ENCODE measurements around the gene PURA.

The PURA gene

DNA sequence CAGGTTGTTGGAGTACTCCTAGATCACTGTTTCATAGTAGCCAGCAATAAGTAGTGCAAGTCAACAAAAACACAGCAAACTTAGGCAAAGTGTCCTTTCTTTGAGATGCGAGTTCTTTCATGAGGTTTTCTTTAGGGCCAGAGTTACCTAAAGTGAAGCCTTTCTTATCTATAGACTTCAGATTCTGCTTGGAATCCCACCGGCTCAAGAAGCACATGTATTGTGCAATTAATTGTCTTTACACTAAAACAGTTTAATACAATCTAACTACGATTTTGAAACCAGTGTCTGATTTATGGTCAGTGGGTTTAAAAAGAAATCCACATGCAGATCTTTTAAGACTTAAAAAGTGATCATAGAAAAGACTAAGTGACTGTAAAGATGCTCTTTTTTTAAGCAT, 3.6 kb downstream of the PURA start:
- Histone ChIP-seq H4K20me1 (ENCODE audit: low read depth, low read length) (peaks cover 46% of the 10 kb centered on the region), H3K4me2 (ENCODE audit: low read depth, low read length, poor library complexity, severe bottlenecking) (no peak overlapping the region)

DNA sequence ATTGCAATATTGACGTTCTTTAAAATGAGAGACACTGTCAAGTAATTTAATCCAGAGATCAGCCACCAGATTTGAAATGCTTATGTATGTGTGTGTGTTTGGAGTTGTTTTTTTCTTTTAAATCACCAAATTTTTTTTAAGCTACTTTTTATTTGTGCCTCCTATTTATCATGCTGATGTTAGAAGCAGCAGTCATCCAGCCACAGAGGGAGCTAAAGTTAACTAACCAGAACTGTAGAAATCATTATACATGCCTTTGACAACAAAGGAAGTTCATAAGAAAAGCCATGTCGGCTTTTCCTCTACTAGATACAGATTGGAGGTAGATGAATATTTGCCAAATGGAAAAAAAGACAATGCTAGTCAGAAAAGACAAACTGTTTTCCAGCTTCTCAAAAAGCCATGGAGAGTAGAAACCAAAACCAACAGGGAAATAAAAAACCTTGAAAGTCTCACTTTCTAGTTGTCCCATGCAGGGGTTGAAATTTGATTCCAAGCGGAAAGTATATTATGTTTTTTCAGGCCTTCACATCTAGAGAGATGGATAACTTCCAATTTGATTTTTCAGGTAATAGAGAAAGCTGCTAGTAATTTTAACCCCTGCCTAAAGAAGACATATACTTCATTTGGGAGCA, 4.5 kb downstream of the PURA start:
- no peak overlapping the region for H2AFZ ChIP-seq (ENCODE audit: low read depth, low read length, severe bottlenecking)
- H3K9ac ChIP-seq (ENCODE audit: low read length): no peak overlapping the region
- H3K79me2 ChIP-seq (ENCODE audit: insufficient read depth, low read length): peaks cover 26% of the 10 kb centered on the region
- H3F3A ChIP-seq (ENCODE audit: insufficient read depth): peaks cover 23% of the 10 kb centered on the region; the same call in 1 of the 2 replicates
- H3K27me3 ChIP-seq (ENCODE audit: low read length): no peaks in the 10 kb centered on the region
- H3K27ac ChIP-seq (ENCODE audit: low read depth, low read length): no peak overlapping the region
- H3K9me2 ChIP-seq (replicated peaks; ENCODE audit: insufficient read depth, low read length): no peaks in the 10 kb centered on the region
- TF ChIP-seq, protein P1, sequence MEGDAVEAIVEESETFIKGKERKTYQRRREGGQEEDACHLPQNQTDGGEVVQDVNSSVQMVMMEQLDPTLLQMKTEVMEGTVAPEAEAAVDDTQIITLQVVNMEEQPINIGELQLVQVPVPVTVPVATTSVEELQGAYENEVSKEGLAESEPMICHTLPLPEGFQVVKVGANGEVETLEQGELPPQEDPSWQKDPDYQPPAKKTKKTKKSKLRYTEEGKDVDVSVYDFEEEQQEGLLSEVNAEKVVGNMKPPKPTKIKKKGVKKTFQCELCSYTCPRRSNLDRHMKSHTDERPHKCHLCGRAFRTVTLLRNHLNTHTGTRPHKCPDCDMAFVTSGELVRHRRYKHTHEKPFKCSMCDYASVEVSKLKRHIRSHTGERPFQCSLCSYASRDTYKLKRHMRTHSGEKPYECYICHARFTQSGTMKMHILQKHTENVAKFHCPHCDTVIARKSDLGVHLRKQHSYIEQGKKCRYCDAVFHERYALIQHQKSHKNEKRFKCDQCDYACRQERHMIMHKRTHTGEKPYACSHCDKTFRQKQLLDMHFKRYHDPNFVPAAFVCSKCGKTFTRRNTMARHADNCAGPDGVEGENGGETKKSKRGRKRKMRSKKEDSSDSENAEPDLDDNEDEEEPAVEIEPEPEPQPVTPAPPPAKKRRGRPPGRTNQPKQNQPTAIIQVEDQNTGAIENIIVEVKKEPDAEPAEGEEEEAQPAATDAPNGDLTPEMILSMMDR (IDR thresholded peaks at IDR 0.05; ENCODE audit: insufficient read depth, low read length, poor library complexity, severe bottlenecking): no peak
- no peak for TF ChIP-seq EZH2phosphoT487 (conservative IDR thresholded peaks at IDR 0.05; ENCODE audit: low read length)
- H3K4me3 ChIP-seq (ENCODE audit: insufficient read depth, low read length, poor library complexity, severe bottlenecking): no peak overlapping the region
- H3K9me3 ChIP-seq (ENCODE audit: insufficient read depth, low read length): no peaks in the 10 kb centered on the region
- H4K20me1 ChIP-seq (ENCODE audit: low read depth, low read length): peaks cover 49% of the 10 kb centered on the region
- peaks cover 7% of the 10 kb centered on the region for H3K36me3 ChIP-seq (ENCODE audit: low read length)
- H3K4me2 ChIP-seq (ENCODE audit: low read depth, low read length, poor library complexity, severe bottlenecking): no peak overlapping the region

More for the DNA sequence above, 3.6 kb downstream of the PURA start:
- Histone ChIP-seq H3K27me3 (ENCODE audit: low read length) (no peaks in the 10 kb centered on the region), H3K4me3 (ENCODE audit: insufficient read depth, low read length, poor library complexity, severe bottlenecking) (no peak overlapping the region), H3F3A (ENCODE audit: insufficient read depth) (peaks cover 25% of the 10 kb centered on the region; the same call in 1 of the 2 replicates), H2AFZ (ENCODE audit: low read depth, low read length, severe bottlenecking) (no peak overlapping the region), H3K36me3 (ENCODE audit: low read length) (peaks cover 7% of the 10 kb centered on the region), H3K9me2 (replicated peaks; ENCODE audit: insufficient read depth, low read length) (no peaks in the 10 kb centered on the region), H3K27ac (ENCODE audit: low read depth, low read length) (no peak overlapping the region), H3K79me2 (ENCODE audit: insufficient read depth, low read length) (peaks cover 35% of the 10 kb centered on the region), H3K9ac (ENCODE audit: low read length) (no peak overlapping the region), H3K9me3 (ENCODE audit: insufficient read depth, low read length) (no peaks in the 10 kb centered on the region)
- TF ChIP-seq EZH2phosphoT487 (conservative IDR thresholded peaks at IDR 0.05; ENCODE audit: low read length): no peak
- TF ChIP-seq, protein P1 (IDR thresholded peaks at IDR 0.05; ENCODE audit: insufficient read depth, low read length, poor library complexity, severe bottlenecking): no peak

DNA sequence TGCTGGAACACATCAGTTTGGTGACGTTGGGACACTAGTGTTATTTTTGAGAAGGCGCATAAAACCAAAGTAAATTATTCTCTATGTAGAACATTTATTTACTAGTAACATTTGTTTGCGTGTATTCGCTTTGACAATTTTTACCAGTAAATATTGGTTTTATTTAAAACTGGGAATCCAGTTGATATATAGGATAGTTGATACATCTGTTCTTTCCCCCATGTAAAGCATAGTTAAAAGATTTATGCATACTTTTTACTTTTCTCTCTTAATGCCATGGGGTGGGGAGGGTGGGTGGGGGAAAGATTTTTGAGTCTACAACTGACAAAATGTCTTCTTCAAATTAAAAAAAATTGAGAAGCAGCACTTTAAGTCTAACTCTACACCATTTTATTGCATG, 11.7 kb downstream of the PURA start, which contains the start of gene IGIP:
TSS of gene IGIP (plus strand) at position 301 of the 400 bp plus-strand sequence. CDS start 2,540 bp downstream, outside the sequence.
- Histone ChIP-seq H3K27me3 (ENCODE audit: low read length) (no peaks in the 10 kb centered on the region), H3K79me2 (ENCODE audit: insufficient read depth, low read length) (0 out of 2 replicates have a peak, but pooled peaks cover 5% of the 10 kb centered on the region), H3K9me3 (ENCODE audit: insufficient read depth, low read length) (no peaks in the 10 kb centered on the region), H3K4me3 (ENCODE audit: insufficient read depth, low read length, poor library complexity, severe bottlenecking) (no peak within 1 kb of the TSS), H2AFZ (ENCODE audit: low read depth, low read length, severe bottlenecking) (no peak within 1 kb of the TSS), H3K36me3 (ENCODE audit: low read length) (no peaks in the 10 kb centered on the region), H3K4me2 (ENCODE audit: low read depth, low read length, poor library complexity, severe bottlenecking) (no peak within 1 kb of the TSS), H4K20me1 (ENCODE audit: low read depth, low read length) (peaks cover 19% of the 10 kb centered on the region), H3K9me2 (replicated peaks; ENCODE audit: insufficient read depth, low read length) (no peaks in the 10 kb centered on the region), H3F3A (ENCODE audit: insufficient read depth) (no peaks in the 10 kb centered on the region), H3K27ac (ENCODE audit: low read depth, low read length) (no peak within 1 kb of the TSS), H3K9ac (ENCODE audit: low read length) (no peak within 1 kb of the TSS)
- no peak for TF ChIP-seq EZH2phosphoT487 (conservative IDR thresholded peaks at IDR 0.05; ENCODE audit: low read length)
- TF ChIP-seq, protein P1 (IDR thresholded peaks at IDR 0.05; ENCODE audit: insufficient read depth, low read length, poor library complexity, severe bottlenecking): no peak

Measured in SU-DHL-6 (cell line).